Mesenchymal stem cell (in vitro differentiated cells and primary cell): ENCODE data around the gene AAK1.

Source experiments
- DNase-seq: peaks from one replicate; pipeline ENCODE4 v3.0.0-alpha.2; 2013
- H2AFZ ChIP-seq: one replicate; pipeline ENCODE4 v1.6.1; 2013; ENCODE audit warnings: low read depth, mild to moderate bottlenecking, control low read depth, inconsistent platforms, low read length, moderate library complexity
- H2AK5ac ChIP-seq: 2 replicates; pipeline ENCODE4 v1.6.1; 2013; ENCODE audit warnings: low read length, moderate library complexity, mild to moderate bottlenecking, inconsistent platforms; ENCODE audit not compliant: severe bottlenecking
- H2BK120ac ChIP-seq: one replicate; pipeline ENCODE4 v1.6.1; 2013; ENCODE audit warnings: low read depth, mild to moderate bottlenecking, inconsistent platforms, low read length, moderate library complexity
- H2BK12ac ChIP-seq, 2 experiments: one replicate each; pipeline ENCODE4 v1.6.1; 2013; ENCODE audit warnings: inconsistent platforms in 2 of 2, low read length in 2 of 2, mild to moderate bottlenecking in 2 of 2, moderate library complexity in 2 of 2, control low read depth in 1 of 2
- H2BK15ac ChIP-seq: one replicate; pipeline ENCODE4 v1.6.1; 2013; ENCODE audit warnings: mild to moderate bottlenecking, low read depth, inconsistent platforms; ENCODE audit not compliant: poor library complexity, severe bottlenecking
- H2BK5ac ChIP-seq: 2 replicates; pipeline ENCODE4 v1.6.1; 2013; ENCODE audit warnings: low read depth, mild to moderate bottlenecking, low read length, control low read depth, inconsistent platforms; ENCODE audit not compliant: poor library complexity, severe bottlenecking
- H3K14ac ChIP-seq, 2 experiments: one replicate each; pipeline ENCODE4 v1.6.1; 2013; ENCODE audit warnings: inconsistent platforms in 2 of 2, low read length in 2 of 2, control low read depth in 1 of 2, mild to moderate bottlenecking in 1 of 2, moderate library complexity in 1 of 2
- H3K18ac ChIP-seq, 2 experiments: one replicate each; pipeline ENCODE4 v1.6.1; 2013; ENCODE audit warnings: inconsistent platforms in 2 of 2, low read length in 2 of 2, control low read depth in 1 of 2, low read depth in 1 of 2, mild to moderate bottlenecking in 1 of 2
- H3K23ac ChIP-seq, 2 experiments: one replicate each; pipeline ENCODE4 v1.6.1; 2013; ENCODE audit warnings: inconsistent platforms in 2 of 2, low read length in 2 of 2, mild to moderate bottlenecking in 2 of 2, moderate library complexity in 2 of 2, control low read depth in 1 of 2
- H3K27ac ChIP-seq: 2 replicates; pipeline ENCODE4 v1.5.1; 2013; ENCODE audit warnings: mild to moderate bottlenecking, moderate library complexity, low read length, control low read depth, inconsistent platforms; ENCODE audit not compliant: poor library complexity, severe bottlenecking
- H3K27me3 ChIP-seq, 2 experiments: 2 replicates each; pipeline versions ENCODE4 v1.6.1 to v1.7.0; 2013; ENCODE audit warnings: low read length in 2 of 2, mild to moderate bottlenecking in 2 of 2, moderate library complexity in 2 of 2, control low read depth in 1 of 2, inconsistent platforms in 1 of 2; ENCODE audit not compliant: control insufficient read depth in 1 of 2, insufficient read depth in 1 of 2
- H3K36me3 ChIP-seq, 2 experiments: 2 replicates each; pipeline versions ENCODE4 v1.6.1 to v1.7.0; 2013; ENCODE audit warnings: low read length in 2 of 2, control low read depth in 1 of 2, inconsistent platforms in 1 of 2, low read depth in 1 of 2, mild to moderate bottlenecking in 1 of 2; ENCODE audit not compliant: insufficient read depth in 2 of 2, control insufficient read depth in 1 of 2
- H3K4ac ChIP-seq, 2 experiments: one replicate each; pipeline ENCODE4 v1.6.1; 2013; ENCODE audit warnings: inconsistent platforms in 2 of 2, low read length in 2 of 2, mild to moderate bottlenecking in 2 of 2, moderate library complexity in 2 of 2, control low read depth in 1 of 2, low read depth in 1 of 2
- H3K4me1 ChIP-seq: 2 replicates; pipeline ENCODE4 v1.6.1; 2013; ENCODE audit warnings: low read depth, low read length, control low read depth; ENCODE audit not compliant: control insufficient read depth, insufficient read depth
- H3K4me2 ChIP-seq: 2 replicates; pipeline ENCODE4 v1.6.1; 2013; ENCODE audit warnings: low read length, mild to moderate bottlenecking, inconsistent platforms; ENCODE audit not compliant: poor library complexity, severe bottlenecking
- H3K4me3 ChIP-seq, 2 experiments: 2 replicates each; pipeline versions ENCODE4 v1.5.1 to v1.7.0; 2013; ENCODE audit warnings: low read length in 2 of 2, mild to moderate bottlenecking in 2 of 2, control low read depth in 1 of 2, low read depth in 1 of 2; ENCODE audit not compliant: insufficient read depth in 1 of 2
- H3K79me1 ChIP-seq: replicated peaks from 2 replicates; pipeline ENCODE4 v1.6.1; 2013; ENCODE audit warnings: mild to moderate bottlenecking, control low read depth, low read length, inconsistent platforms; ENCODE audit not compliant: poor library complexity, severe bottlenecking
- H3K9ac ChIP-seq: 2 replicates; pipeline ENCODE4 v1.7.0; 2013; ENCODE audit warnings: mild to moderate bottlenecking, low read length, moderate library complexity
- H3K9me3 ChIP-seq: 2 replicates; pipeline ENCODE4 v1.7.0; 2013; ENCODE audit warnings: mild to moderate bottlenecking, low read length; ENCODE audit not compliant: control insufficient read depth
- H4K8ac ChIP-seq: one replicate; pipeline ENCODE4 v1.6.1; 2013; ENCODE audit warnings: inconsistent platforms, mild to moderate bottlenecking, low read length, moderate library complexity
- H4K91ac ChIP-seq: one replicate; pipeline ENCODE4 v1.6.1; 2013; ENCODE audit warnings: mild to moderate bottlenecking, low read length, inconsistent platforms
- WGBS: methylation state at CpG from one replicate; pipeline ENCODE4 v1.1.7; 2013; ENCODE audit warnings: mixed read lengths; 5-methylcytosine and 5-hydroxymethylcytosine counted together

The AAK1 gene

DNA sequence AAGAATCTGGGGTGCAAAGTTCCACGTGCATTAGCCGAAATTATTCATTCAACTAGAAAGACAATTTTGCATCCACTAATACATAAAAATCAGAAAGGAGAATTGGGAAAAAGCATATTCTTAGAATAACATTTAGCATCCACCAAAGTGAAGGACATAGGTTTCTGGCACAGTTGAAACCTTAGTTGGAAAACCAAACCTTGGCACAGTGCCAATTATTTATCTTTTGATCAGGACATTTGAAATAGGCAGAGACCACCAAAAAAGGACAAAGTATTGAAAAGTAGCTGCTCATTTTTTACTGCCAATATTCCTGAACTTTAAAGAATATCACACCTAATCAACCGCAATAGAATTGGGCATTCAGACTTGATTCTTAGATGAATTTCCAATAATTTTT is 180.8 kb downstream of the AAK1 start:
- no peak for DNase-seq
- H3K23ac ChIP-seq = no peak overlapping the region
- no peak overlapping the region for H3K14ac ChIP-seq
- no peak overlapping the region for H3K4me3 ChIP-seq
- 90% methylated on average over 2 of the region's 3 CpGs for WGBS
- H2BK5ac ChIP-seq = no peak overlapping the region
- no peak overlapping the region for H3K9ac ChIP-seq
- H3K27ac ChIP-seq = no peak overlapping the region
- H3K4me2 ChIP-seq = no peak overlapping the region
- no peaks in the 10 kb centered on the region for H3K9me3 ChIP-seq
- no peak overlapping the region for H4K8ac ChIP-seq
- no peak overlapping the region for H2BK12ac ChIP-seq
- no peak overlapping the region for H2BK120ac ChIP-seq
- no peak overlapping the region for H3K4ac ChIP-seq
- H2AK5ac ChIP-seq = no peak overlapping the region
- peaks cover 17 to 38% of the 10 kb centered on the region in 2 experiments for H3K36me3 ChIP-seq
- no peaks in the 10 kb centered on the region for H3K27me3 ChIP-seq
- H2AFZ ChIP-seq = no peak overlapping the region
- no peak overlapping the region for H2BK15ac ChIP-seq
- no peak overlapping the region for H3K18ac ChIP-seq
- H3K4me1 ChIP-seq = no peaks in the 10 kb centered on the region
- no peak overlapping the region for H4K91ac ChIP-seq
- H3K79me1 ChIP-seq = peaks cover 9% of the 10 kb centered on the region

- Histone ChIP-seq H3K14ac (no peak overlapping the region), H4K91ac (no peak overlapping the region), H2AFZ (no peak overlapping the region), H3K4ac (no peak overlapping the region), H3K9me3 (no peaks in the 10 kb centered on the region), H2BK12ac (no peak overlapping the region), H3K23ac (no peak overlapping the region), H3K9ac (no peak overlapping the region), H3K4me1 (no peaks in the 10 kb centered on the region), H2BK120ac (no peak overlapping the region), H3K4me2 (no peak overlapping the region), H3K36me3 (peaks cover 17 to 33% of the 10 kb centered on the region in 2 experiments), H2AK5ac (no peak overlapping the region), H3K27ac (no peak overlapping the region), H3K27me3 (no peaks in the 10 kb centered on the region), H2BK15ac (no peak overlapping the region), H3K4me3 (no peak overlapping the region), H3K18ac (no peak overlapping the region), H3K79me1 (peaks cover 9% of the 10 kb centered on the region), H4K8ac (no peak overlapping the region), H2BK5ac (no peak overlapping the region)
- no peak for DNase-seq
- WGBS = 99% methylated on average over 6 of the region's 6 CpGs
Measured at GRCh38 chr2:69461404-69461803, 182.1 kb downstream of the AAK1 start.

DNA sequence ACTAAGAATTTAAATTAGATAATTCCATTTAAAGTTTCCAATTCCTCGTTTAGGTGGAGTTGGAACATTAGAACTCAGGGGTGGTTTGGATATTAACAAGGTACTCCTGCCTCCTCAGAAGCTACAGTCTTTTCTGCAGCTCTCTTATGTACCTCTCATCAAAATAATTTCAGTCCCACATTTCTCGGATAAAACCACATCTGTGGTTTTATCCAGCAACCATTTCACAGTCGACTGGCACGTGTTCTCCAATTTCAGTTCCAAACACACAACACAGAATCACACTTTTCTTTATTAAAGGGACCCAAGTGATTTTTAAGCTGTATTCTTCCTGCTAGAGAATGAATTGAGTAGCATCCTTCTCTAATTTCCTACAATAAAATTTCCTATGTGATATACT is 183.6 kb downstream of the AAK1 start:
- H3K23ac ChIP-seq = no peak overlapping the region
- H3K4ac ChIP-seq = no peak overlapping the region
- H3K18ac ChIP-seq = no peak overlapping the region
- H2AK5ac ChIP-seq = no peak overlapping the region
- no peak overlapping the region for H3K4me3 ChIP-seq
- H3K27me3 ChIP-seq = no peaks in the 10 kb centered on the region
- no peak overlapping the region for H3K14ac ChIP-seq
- H2BK15ac ChIP-seq = no peak overlapping the region
- H2BK12ac ChIP-seq = no peak overlapping the region
- no peak overlapping the region for H2BK5ac ChIP-seq
- H3K9ac ChIP-seq = no peak overlapping the region
- no peak overlapping the region for H2AFZ ChIP-seq
- H3K36me3 ChIP-seq = peaks cover 6 to 18% of the 10 kb centered on the region in 2 experiments
- H3K27ac ChIP-seq = no peak overlapping the region
- H2BK120ac ChIP-seq = no peak overlapping the region
- no peak overlapping the region for H4K8ac ChIP-seq
- H3K9me3 ChIP-seq = no peaks in the 10 kb centered on the region
- H3K4me1 ChIP-seq = no peaks in the 10 kb centered on the region
- H3K4me2 ChIP-seq = no peak overlapping the region
- DNase-seq = no peak
- 90% methylated on average over 3 of the region's 4 CpGs for WGBS
- no peak overlapping the region for H4K91ac ChIP-seq
- peaks cover 1% of the 10 kb centered on the region for H3K79me1 ChIP-seq

DNA sequence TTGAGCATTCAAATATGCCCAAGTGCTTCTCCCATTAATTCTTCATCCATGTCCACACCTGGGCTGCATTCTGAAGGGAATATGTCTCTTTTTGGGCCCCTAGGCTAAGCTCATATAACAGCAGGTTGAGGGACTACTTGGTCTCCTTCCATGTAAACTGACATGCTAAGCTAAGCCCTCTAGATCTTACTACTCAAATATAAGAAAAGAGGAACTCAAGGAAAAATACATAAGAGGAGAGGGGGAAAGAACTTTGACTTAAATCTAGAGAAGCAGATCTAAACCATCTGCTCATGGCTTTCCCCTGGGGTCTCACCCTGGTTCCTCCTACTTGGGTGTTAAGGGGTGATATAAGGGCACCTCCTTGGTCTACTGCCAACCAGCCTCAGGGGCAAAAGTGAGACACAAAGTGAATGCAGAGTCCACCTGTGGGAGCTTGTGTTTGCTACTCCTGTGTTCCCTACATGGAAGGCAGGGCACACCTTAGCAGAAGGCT is 186.5 kb downstream of the AAK1 start:
- Histone ChIP-seq H3K36me3 (peaks cover 6 to 12% of the 10 kb centered on the region in 2 experiments), H3K18ac (no peak overlapping the region), H3K4me2 (no peak overlapping the region), H2AK5ac (no peak overlapping the region), H3K27ac (no peak overlapping the region), H4K8ac (no peak overlapping the region), H2BK5ac (no peak overlapping the region), H4K91ac (no peak overlapping the region), H2BK15ac (no peak overlapping the region), H2BK12ac (no peak overlapping the region), H2BK120ac (no peak overlapping the region), H3K14ac (no peak overlapping the region), H3K4ac (no peak overlapping the region), H3K27me3 (no peaks in the 10 kb centered on the region), H3K4me3 (no peak overlapping the region), H2AFZ (no peak overlapping the region), H3K79me1 (no peaks in the 10 kb centered on the region), H3K23ac (no peak overlapping the region), H3K9ac (no peak overlapping the region), H3K9me3 (no peaks in the 10 kb centered on the region), H3K4me1 (no peaks in the 10 kb centered on the region)
- DNase-seq = no peak
